ENCODE measurements around the gene SELENOO. TPM values are rescaled to one million over a fixed set of nuclear protein-coding genes. Genes with fewer than 3 reads are reported as not detected.

Gene SELENOO
- total RNA-seq, 1 experiment from 2014 or later: 29.6 TPM

DNA sequence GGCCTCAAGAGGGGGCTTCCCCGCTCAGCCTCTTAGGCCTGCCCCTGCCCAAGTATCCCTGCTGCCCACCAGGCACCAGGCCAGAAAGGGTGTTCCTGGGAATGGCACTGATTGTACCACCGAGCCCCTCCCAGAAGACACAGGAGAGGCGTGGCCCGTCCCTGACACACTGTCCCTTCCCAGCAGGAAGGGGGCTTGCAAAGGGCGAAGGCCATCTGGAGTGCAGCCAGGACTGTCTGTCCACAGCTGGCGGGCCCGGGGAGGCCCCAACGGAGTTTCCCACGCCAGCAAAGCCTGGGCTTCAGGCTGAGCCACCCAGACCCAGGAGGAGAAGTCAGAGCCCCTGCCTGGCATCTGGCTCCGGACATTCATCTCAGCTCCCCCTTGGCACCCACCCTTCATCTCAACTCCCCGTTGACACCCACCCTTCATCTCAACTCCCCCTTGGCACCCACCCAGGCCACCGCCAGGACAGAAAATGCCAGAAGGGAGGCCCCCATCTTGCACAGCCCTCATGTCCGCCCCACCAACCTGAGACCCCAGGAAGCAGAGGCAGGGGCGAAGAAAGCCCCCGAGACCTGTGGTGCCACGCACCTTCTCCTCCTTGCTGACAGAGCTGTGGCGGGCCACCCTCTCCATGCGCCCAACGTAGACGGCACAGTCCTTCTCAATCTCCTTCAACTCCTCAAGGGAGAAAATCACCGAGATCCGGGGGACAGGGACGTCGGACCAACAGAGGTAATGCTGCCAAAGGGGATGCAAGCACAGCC is 24.6 kb downstream of the SELENOO start:
- H2AFZ ChIP-seq (ENCODE audit: low read depth, low read length, poor library complexity, severe bottlenecking): no peak overlapping the region
- no peak overlapping the region for H3K27ac ChIP-seq (ENCODE audit: low read depth, low read length)
- no peaks in the 10 kb centered on the region for H3K9me2 ChIP-seq (ENCODE audit: insufficient read depth)
- DNase-seq (ENCODE audit: low read depth, low spot score) (no peak), ATAC-seq (no peak)
- ChIA-PET CTCF (interaction anchor here (0.6 kb wide), 1 partner anchor 35 kb away, joined by 3 read pairs; no protein-coding TSS in a partner anchor), POLR2A (no interaction called here), RAD21 (ENCODE audit: low non-redundant PET in 1 of 2, low total read pairs in 2 of 2, uncharacterized antibody in 2 of 2, unreplicated experiment in 2 of 2) (no interaction called here)
- H3K79me2 ChIP-seq (ENCODE audit: insufficient read depth, low read length): peaks cover 6% of the 10 kb centered on the region; the same call in 1 of the 2 replicates
- H3K27me3 ChIP-seq (ENCODE audit: insufficient read depth, low read length): no peaks in the 10 kb centered on the region
- H4K20me1 ChIP-seq (ENCODE audit: insufficient read depth): no peaks in the 10 kb centered on the region
- H3K36me3 ChIP-seq (ENCODE audit: control insufficient read depth in 1 of 2, insufficient read depth in 2 of 2, low read length in 2 of 2): peaks cover 17 to 29% of the 10 kb centered on the region in 2 experiments; a peak in 3 of 4 replicates
- no TSS peak for BruUV-seq (replicated peaks)
- no peak overlapping the region for H3K9ac ChIP-seq (ENCODE audit: low read length)
- H3K4me3 ChIP-seq (replicated peaks in 1 of 2; ENCODE audit: low read depth in 1 of 2, low read length in 2 of 2): no peak overlapping the region
- intact Hi-C loops (cut with micrococcal nuclease): no loop called here
- H3K4me2 ChIP-seq (ENCODE audit: low read length): no peak overlapping the region
- no peaks in the 10 kb centered on the region for H3K4me1 ChIP-seq (ENCODE audit: control insufficient read depth in 1 of 2, insufficient read depth in 2 of 2, low read length in 2 of 2)
- no peaks in the 10 kb centered on the region for H3K9me3 ChIP-seq (ENCODE audit: control insufficient read depth in 1 of 2, insufficient read depth in 1 of 2, low read depth in 1 of 2, low read length in 2 of 2)
- no peak for TF ChIP-seq ZFX (IDR thresholded peaks at IDR 0.05)
- TF ChIP-seq POLR2AphosphoS5 (IDR thresholded peaks at IDR 0.05; ENCODE audit: low read depth, low read length): no peak
- no peak for TF ChIP-seq FOSL1 (IDR thresholded peaks at IDR 0.05; ENCODE audit: low read depth)

GRCh38 chr22:50226063-50226874 is 25.5 kb downstream of the SELENOO start:
- Histone ChIP-seq H3K27ac (ENCODE audit: low read depth, low read length) (no peak overlapping the region), H3K4me3 (replicated peaks in 1 of 2; ENCODE audit: low read depth in 1 of 2, low read length in 2 of 2) (no peak overlapping the region), H2AFZ (ENCODE audit: low read depth, low read length, poor library complexity, severe bottlenecking) (no peak overlapping the region), H3K4me2 (ENCODE audit: low read length) (no peak overlapping the region), H3K9ac (ENCODE audit: low read length) (no peak overlapping the region), H4K20me1 (ENCODE audit: insufficient read depth) (no peaks in the 10 kb centered on the region), H3K9me2 (ENCODE audit: insufficient read depth) (no peaks in the 10 kb centered on the region), H3K27me3 (ENCODE audit: insufficient read depth, low read length) (no peaks in the 10 kb centered on the region), H3K36me3 (ENCODE audit: control insufficient read depth in 1 of 2, insufficient read depth in 2 of 2, low read length in 2 of 2) (peaks cover 17 to 20% of the 10 kb centered on the region in 2 experiments; a peak in 3 of 4 replicates), H3K4me1 (ENCODE audit: control insufficient read depth in 1 of 2, insufficient read depth in 2 of 2, low read length in 2 of 2) (no peaks in the 10 kb centered on the region), H3K79me2 (ENCODE audit: insufficient read depth, low read length) (peaks cover 6% of the 10 kb centered on the region; the same call in 1 of the 2 replicates), H3K9me3 (ENCODE audit: control insufficient read depth in 1 of 2, insufficient read depth in 1 of 2, low read depth in 1 of 2, low read length in 2 of 2) (no peaks in the 10 kb centered on the region)
- DNase-seq (ENCODE audit: low read depth, low spot score) (no peak), ATAC-seq (peak; percentile 35; the same call in 1 of the 2 replicates)
- RAD21 ChIA-PET (ENCODE audit: low non-redundant PET in 1 of 2, low total read pairs in 2 of 2, uncharacterized antibody in 2 of 2, unreplicated experiment in 2 of 2): no interaction called here
- POLR2A ChIA-PET: no interaction called here
- intact Hi-C loops (cut with micrococcal nuclease): no loop called here
- CTCF ChIA-PET: no interaction called here
- no TSS peak for BruUV-seq (replicated peaks)
- TF ChIP-seq, protein P1, sequence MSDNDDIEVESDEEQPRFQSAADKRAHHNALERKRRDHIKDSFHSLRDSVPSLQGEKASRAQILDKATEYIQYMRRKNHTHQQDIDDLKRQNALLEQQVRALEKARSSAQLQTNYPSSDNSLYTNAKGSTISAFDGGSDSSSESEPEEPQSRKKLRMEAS (IDR thresholded peaks at IDR 0.05): no peak
- TF ChIP-seq ZFX (IDR thresholded peaks at IDR 0.05) (no peak), SIN3A (IDR thresholded peaks at IDR 0.05; ENCODE audit: low read depth) (no peak), YY1 (IDR thresholded peaks at IDR 0.05; ENCODE audit: extremely low read depth, insufficient replicate concordance, low read depth, low read length) (no peak), ELF1 (IDR thresholded peaks at IDR 0.05; ENCODE audit: borderline replicate concordance, low read depth) (no peak), CEBPB (IDR thresholded peaks at IDR 0.05; ENCODE audit: low read depth) (no peak), POLR2AphosphoS5 (IDR thresholded peaks at IDR 0.05; ENCODE audit: low read depth, low read length) (no peak), REST (IDR thresholded peaks at IDR 0.05; ENCODE audit: low read depth) (no peak)
- TF ChIP-seq, protein P2, sequence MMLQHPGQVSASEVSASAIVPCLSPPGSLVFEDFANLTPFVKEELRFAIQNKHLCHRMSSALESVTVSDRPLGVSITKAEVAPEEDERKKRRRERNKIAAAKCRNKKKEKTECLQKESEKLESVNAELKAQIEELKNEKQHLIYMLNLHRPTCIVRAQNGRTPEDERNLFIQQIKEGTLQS (IDR thresholded peaks at IDR 0.05): no peak
- TF ChIP-seq, protein P3, sequence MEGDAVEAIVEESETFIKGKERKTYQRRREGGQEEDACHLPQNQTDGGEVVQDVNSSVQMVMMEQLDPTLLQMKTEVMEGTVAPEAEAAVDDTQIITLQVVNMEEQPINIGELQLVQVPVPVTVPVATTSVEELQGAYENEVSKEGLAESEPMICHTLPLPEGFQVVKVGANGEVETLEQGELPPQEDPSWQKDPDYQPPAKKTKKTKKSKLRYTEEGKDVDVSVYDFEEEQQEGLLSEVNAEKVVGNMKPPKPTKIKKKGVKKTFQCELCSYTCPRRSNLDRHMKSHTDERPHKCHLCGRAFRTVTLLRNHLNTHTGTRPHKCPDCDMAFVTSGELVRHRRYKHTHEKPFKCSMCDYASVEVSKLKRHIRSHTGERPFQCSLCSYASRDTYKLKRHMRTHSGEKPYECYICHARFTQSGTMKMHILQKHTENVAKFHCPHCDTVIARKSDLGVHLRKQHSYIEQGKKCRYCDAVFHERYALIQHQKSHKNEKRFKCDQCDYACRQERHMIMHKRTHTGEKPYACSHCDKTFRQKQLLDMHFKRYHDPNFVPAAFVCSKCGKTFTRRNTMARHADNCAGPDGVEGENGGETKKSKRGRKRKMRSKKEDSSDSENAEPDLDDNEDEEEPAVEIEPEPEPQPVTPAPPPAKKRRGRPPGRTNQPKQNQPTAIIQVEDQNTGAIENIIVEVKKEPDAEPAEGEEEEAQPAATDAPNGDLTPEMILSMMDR (IDR thresholded peaks at IDR 0.05 in 2 of 3, conservative IDR thresholded peaks at IDR 0.05 in 1 of 3; ENCODE audit: borderline replicate concordance in 1 of 3, insufficient read depth in 1 of 3, low read depth in 2 of 3, low read length in 2 of 3): no peak

Data from HCT116 (cell line).